HG03108 (cell line): ENCODE results near the gene TMED10.
"Not testable (repeated sequence)": the region's sequence is repeated elsewhere in the genome, so short reads cannot be mapped to it uniquely, and the experiment has no call there.

Experiments used
- ATAC-seq: cut with Tn5 transposase; IDR thresholded peaks from one replicate; pipeline ENCODE4 v1.9.1; 2021; ENCODE audit warnings: moderate library complexity; ENCODE audit not compliant: unreplicated experiment

Gene TMED10

DNA sequence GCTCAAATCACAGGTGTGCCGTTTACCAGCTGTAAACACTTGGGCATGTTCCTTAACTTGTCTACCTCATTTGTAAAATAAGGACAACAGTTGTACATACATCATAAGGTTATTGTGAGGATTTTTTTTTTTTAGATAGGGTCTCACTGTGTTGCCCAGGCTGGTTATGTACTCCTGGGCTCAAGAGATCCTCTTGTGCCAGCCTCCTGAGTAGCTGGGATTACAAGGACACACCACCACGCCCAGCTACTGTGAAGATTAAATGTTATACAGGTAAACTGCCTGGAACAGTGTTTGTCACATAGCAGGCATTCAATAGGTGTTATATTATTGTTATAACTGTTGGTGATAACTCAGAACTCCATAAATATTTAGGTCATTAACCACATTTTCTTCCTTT, 12.7 kb downstream of the TMED10 start:
- no peak for ATAC-seq

GRCh38 chr14:75162631-75163030, 13.8 kb downstream of the TMED10 start:
- no peak for ATAC-seq

DNA sequence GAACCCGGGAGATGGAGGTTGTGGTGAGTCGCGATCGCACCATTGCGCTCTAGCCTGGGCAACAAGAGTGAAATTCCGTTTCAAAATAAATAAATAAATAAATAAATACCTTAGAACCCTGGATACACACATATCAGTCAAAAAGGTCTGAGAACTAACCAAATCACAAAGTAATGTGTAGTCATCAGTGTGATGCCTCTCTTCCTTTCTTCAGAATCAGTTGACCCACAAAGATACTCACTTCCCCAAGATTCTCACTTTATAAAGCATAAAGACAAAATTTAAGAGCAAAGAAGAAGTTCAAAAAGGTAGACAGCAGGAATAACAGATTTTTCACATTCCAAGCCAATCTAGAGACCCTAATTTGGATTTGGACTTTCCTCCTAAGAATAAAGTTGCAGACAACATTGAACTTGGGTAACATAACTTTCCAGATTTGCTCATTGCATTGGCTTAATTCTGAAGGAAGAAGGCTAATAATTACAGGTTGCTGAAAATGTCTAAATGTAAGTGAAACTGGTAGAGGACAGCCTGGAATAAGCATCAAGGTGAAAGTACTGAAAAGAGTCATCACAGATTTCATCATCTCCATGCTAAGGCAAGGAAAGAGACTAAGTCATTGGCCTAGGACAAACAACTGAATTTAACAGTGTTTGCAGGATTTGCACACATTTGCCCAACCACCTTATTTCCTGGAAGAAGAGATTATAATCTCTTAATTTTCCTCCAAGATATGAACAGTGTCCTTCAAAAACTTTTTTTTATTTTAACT, 17.4 kb downstream of the TMED10 start:
- peak; percentile 49 for ATAC-seq

- no peak for ATAC-seq
These were observed 19.5 kb downstream of the TMED10 start for GRCh38 chr14:75156901-75157300.

DNA sequence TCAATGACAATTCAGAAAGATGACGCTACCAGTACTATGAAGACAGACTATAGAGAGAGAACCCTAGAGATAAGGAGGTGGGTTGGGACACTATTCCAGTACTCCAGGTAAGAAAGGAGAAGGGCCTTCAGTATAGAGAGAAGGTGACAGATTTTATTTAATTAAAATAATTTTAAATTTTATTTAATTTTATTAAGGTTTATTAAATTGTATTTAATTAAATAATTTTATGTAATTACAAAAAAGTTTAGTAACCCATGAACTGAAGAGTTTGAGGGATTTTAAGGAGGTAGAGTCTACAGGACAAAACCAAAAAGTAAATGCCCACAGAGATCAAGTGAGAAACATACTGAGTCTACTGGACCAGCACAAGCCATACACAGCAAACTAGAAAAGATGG, 20.3 kb downstream of the TMED10 start:
- ATAC-seq = no peak

DNA sequence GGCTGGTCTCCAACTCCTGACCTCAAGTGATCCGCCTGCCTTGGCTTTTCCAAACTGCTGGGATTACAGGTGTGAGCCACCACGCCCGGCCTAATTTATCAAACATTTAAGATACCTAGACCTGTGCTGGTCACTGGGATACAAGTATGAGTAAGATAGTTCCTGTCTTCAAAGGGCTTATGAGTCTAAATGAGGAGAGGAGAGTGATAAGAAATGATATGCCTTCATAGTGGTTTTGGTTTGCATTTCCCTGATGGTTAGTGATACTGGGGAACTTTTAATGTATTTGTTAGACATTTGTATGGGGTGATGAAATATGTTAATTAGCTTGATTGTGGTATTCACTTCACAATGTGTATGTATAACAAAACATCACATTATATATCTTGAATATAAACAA, 21.2 kb downstream of the TMED10 start:
- ATAC-seq = no peak

DNA sequence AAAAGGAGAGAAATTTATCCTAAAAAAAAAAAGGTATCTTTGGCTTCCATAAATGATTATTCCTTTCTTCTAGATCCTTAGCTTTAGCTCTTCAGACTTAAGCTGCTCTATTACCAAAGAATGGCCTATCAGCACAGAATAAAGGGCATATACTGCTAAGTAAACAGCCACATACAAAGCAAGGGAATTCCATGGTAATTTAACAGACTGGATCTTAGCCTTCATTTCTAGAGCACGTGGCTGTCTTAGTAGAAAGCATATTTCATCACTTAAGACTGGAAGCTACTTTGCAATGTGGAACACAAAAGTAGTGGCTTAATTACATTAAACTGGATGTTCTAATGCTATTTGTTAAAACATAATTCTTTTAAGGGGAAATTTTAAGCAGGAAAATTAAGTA, 23.1 kb downstream of the TMED10 start:
- no peak for ATAC-seq

- ATAC-seq = no peak
These were observed 24.6 kb downstream of the TMED10 start for GRCh38 chr14:75151851-75152250.

DNA sequence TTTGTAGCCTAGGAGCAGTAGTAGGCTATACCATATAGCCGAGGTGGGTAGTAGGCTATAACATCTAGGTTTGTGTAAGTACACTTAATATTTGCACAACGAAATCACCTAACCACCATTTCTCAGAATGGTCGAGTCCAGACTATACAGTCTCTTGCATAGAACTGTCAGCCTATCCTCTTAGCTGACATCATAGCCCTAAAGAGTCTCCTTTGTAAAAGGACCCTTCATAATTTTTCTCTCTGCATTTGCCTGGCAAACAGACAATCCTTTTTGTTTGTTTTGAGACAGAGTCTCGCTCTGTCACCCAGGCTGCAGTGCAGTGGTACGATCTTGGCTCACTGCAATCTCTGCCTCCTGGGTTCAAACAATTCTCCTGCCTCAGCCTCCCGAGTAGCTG, 25.8 kb downstream of the TMED10 start:
- ATAC-seq = not testable (repeated sequence)

DNA sequence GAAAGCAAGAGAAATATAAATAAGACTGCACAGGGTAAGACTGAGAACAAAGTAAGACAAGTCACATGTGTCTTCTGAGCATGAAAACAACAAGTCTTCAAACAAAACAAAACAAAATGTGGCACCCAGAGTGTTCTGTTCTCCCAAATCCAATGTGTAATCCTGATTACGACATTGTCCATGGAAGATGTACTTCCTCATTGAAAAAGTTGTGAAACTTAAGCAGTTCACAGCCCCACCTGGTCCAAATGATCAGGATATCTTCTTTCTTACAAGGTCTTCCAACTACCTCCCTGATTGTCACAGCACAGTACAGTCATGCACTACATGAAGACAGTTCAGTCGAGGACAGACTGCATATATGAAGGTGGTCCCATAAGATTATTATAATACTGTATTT, 26.3 kb downstream of the TMED10 start:
- no peak for ATAC-seq

- ATAC-seq = no peak
These were observed 28.9 kb downstream of the TMED10 start for GRCh38 chr14:75147423-75148071.

DNA sequence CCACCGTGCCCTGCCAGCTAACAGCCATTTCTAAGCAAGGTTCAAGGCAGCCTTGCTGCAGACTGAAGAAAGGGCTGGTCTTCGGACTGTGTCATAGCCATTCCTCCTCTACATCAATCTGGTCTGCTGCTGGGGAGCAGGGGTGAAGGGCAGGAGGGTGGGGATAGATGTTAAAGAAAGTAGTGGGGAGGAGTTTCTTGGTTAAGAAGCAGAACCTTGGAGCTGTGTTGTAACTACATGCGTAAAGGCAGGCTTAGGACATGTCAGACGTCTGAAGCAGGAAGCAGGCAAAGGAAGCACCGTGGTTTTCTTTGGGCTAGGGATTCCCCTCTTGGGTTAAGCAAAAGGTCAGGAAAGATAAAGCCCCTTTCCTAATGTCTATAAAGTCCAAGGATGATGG, 31.5 kb downstream of the TMED10 start:
- ATAC-seq = no peak

- no peak for ATAC-seq
These were observed 32.5 kb downstream of the TMED10 start for GRCh38 chr14:75143761-75144527.

- no peak for ATAC-seq
These were observed 33.9 kb downstream of the TMED10 start for GRCh38 chr14:75142494-75142893.

GRCh38 chr14:75141967-75142366, 34.4 kb downstream of the TMED10 start:
- ATAC-seq = no peak

GRCh38 chr14:75141062-75141461, 35.4 kb downstream of the TMED10 start:
- no peak for ATAC-seq

DNA sequence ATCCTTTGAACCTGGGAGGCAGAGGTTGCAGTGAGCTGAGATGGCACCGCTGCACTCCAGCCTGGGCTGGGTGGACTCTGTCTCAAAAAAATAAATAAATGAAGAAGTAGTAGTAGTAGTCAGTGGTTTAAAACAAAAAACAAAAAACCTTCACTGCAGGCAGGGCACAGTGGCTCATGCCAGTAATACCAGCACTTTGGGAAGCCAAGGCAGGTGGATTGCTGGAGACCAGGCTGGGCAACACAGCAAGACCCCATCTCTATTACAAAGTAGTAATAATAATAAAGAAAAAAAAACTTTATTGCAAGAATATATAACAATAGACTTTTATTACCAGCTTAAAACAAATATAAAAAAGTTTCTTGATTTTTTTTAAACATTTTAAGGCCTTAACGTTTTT, 35.8 kb downstream of the TMED10 start:
- no peak for ATAC-seq

DNA sequence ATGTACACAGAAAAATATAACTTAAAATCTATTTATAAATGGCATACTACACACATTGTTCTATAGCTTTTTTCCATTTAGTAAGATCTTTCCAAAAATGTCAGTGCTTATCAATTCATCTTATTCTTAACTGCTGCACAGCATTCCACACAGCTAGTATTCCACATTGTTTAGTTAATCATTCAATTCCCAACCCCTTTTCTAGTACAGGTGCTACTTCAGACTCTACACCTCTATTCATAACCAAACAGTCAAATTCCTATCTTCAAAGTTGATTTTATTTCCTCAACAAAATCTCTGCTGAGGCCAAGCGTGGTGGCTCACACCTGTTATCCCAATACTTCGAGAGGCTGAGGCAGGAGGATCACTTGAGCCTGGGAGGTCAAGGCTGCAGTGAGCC, 37.2 kb downstream of the TMED10 start:
- no peak for ATAC-seq

DNA sequence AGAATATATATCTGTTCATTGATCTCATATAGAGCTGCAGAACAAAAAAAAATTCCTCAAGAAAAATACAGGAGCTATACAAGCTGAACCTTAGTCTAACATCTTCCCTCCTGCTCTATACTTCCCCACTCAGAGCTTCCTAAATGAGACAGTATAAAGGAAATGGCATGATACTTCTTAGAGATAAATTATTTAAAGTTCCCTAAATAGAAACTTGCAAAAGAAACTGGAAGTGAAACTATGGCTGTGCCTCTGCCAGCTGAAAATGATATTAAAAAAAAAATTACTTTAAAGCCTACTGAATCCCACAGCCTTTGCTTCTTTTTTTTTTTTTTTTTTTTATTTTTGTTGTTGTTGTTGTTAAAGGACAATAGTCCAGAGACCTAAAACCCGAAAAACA, 37.9 kb downstream of the TMED10 start:
- ATAC-seq = no peak

DNA sequence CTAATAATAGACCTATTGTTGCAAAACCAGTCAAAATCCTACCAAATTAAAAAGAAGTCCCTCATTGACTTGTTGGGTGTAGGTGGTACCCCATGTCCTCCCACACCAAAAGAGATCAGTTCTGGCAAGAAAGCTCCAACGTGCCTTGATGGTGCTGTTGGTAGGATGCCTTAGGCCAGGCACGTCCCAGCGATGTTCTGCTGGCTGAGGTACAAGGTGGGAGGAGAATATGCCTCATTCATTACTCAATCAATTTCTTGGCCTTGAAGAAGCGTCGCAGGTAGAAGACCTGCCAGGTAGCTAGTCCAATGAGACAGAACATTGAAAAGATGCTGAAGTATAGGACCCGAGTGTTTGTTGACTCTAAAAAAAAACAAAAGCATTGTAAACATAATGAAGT, 41.8 kb downstream of the TMED10 start:
- ATAC-seq = no peak

GRCh38 chr14:75133597-75133996, 42.8 kb downstream of the TMED10 start:
- ATAC-seq = no peak
